K562 (cell line): ENCODE results near the gene EDEM1. TPM values are rescaled to one million over a fixed set of nuclear protein-coding genes. Genes with fewer than 3 reads are reported as not detected.

ENCODE experiments used
- ATAC-seq: fragments of 200-7000 bp; cut with Tn5 transposase; 3 replicates; pipeline ENCODE4 v1.9.1; 2020; ENCODE audit warnings: moderate library complexity
- BruUV-seq: library from RNA; stranded (reverse); fragments of 400-500 nt; replicated peaks from 2 replicates; lab custom pipeline; 2021; lab: Mats Ljungman, UMichigan
- CTCF ChIA-PET: fragments of 300-600 bp; formaldehyde crosslinking; extraction: SDS; loops from one replicate; lab custom pipeline; 2021; ENCODE audit warnings: low intra/inter-chr PET ratio; lab: Yijun Ruan, JAX
- POLR2A ChIA-PET: fragments of 300-600, 350-650 bp; sonication (Branson Sonifier 250); formaldehyde crosslinking; extraction: SDS; loops from one replicate; lab custom pipeline; 2021; ENCODE audit warnings: antibody characterized with exemption, inconsistent platforms; lab: Yijun Ruan, JAX
- DNase-seq, 4 experiments: peaks; one replicate each; pipeline versions ENCODE4 v3.0.0 to v3.0.0-alpha.2; 2011 to 2018; ENCODE audit warnings: low spot score in 3 of 4, mixed read lengths in 3 of 4; ENCODE audit errors: extremely low read depth in 1 of 4
- FAIRE-seq: peaks from 2 replicates; lab custom pipeline; 2011; peaks lifted over from hg19 to GRCh38; lab: Jason Lieb, UNC
- H2AFZ ChIP-seq: 2 replicates; pipeline ENCODE4 v1.6.0; 2011; ENCODE audit warnings: low read depth, low read length, control low read depth, inconsistent platforms
- H3K27ac ChIP-seq: fragments of 200-600 bp; 3 replicates; pipeline ENCODE4 v1.8.0; 2011; ENCODE audit warnings: low read depth, mild to moderate bottlenecking, control low read depth, inconsistent platforms, low read length, moderate library complexity, mixed read lengths; ENCODE audit errors: extremely low read depth
- H3K27me3 ChIP-seq, 2 experiments: fragments of 300-600 bp in 1 of 2; 2 replicates in 1 of 2; 3 replicates in 1 of 2; pipeline versions ENCODE4 v1.6.0 to v1.8.0; 2011; ENCODE audit warnings: inconsistent platforms in 2 of 2, low read length in 2 of 2, mild to moderate bottlenecking in 1 of 2, mixed read lengths in 1 of 2, moderate library complexity in 1 of 2; ENCODE audit not compliant: control insufficient read depth in 2 of 2, insufficient read depth in 2 of 2
- H3K36me3 ChIP-seq: fragments of 300-600 bp; 3 replicates; pipeline ENCODE4 v1.8.0; 2011; ENCODE audit warnings: mild to moderate bottlenecking, low read length, inconsistent platforms; ENCODE audit not compliant: control insufficient read depth, insufficient read depth
- H3K4me1 ChIP-seq, 2 experiments: fragments of 200-600 bp in 1 of 2; replicated peaks in 1 of 2; 2 replicates in 1 of 2; 3 replicates in 1 of 2; pipeline versions ENCODE4 v1.5.1 to v1.8.0; 2011; ENCODE audit warnings: inconsistent platforms in 2 of 2, low read length in 2 of 2, mild to moderate bottlenecking in 1 of 2, mixed read lengths in 1 of 2, moderate library complexity in 1 of 2; ENCODE audit not compliant: control insufficient read depth in 2 of 2, insufficient read depth in 2 of 2
- H3K4me2 ChIP-seq: 2 replicates; pipeline ENCODE4 v1.6.1; 2011; ENCODE audit warnings: low read length, control low read depth, inconsistent platforms, mixed read lengths; ENCODE audit not compliant: insufficient read depth
- H3K4me3 ChIP-seq: fragments of 200-600 bp; sonication (generic), shearing (Covaris generic); 2 replicates; pipeline ENCODE4 v1.5.1; 2016; ENCODE audit warnings: control low read depth, inconsistent platforms
- H3K79me2 ChIP-seq: fragments of 200-600 bp; 3 replicates; pipeline ENCODE4 v1.8.0; 2011; ENCODE audit warnings: low read length, inconsistent platforms; ENCODE audit not compliant: control insufficient read depth, insufficient read depth
- H3K9ac ChIP-seq, 2 experiments: 2 replicates each; pipeline versions ENCODE4 v1.6.0 to v1.6.1; 2011; ENCODE audit warnings: low read depth in 2 of 2, low read length in 2 of 2, control low read depth in 1 of 2, inconsistent platforms in 1 of 2, mild to moderate bottlenecking in 1 of 2, mixed read lengths in 1 of 2; ENCODE audit not compliant: insufficient read depth in 1 of 2
- H3K9me1 ChIP-seq: one replicate; pipeline ENCODE4 v1.6.0; 2011; ENCODE audit warnings: inconsistent platforms, mild to moderate bottlenecking, low read length, moderate library complexity; ENCODE audit not compliant: control insufficient read depth, insufficient read depth
- H3K9me3 ChIP-seq: replicated peaks from 2 replicates; pipeline ENCODE4 v1.5.1; 2011; ENCODE audit warnings: low read depth, low read length, inconsistent platforms; ENCODE audit not compliant: control insufficient read depth, insufficient read depth
- H4K20me1 ChIP-seq: replicated peaks from 2 replicates; pipeline ENCODE4 v1.6.1; 2011; ENCODE audit warnings: low read length, inconsistent platforms, mixed read lengths; ENCODE audit not compliant: control insufficient read depth, insufficient read depth
- ARID2 ChIP-seq: fragments of 450-650 bp; IDR thresholded peaks from 2 replicates; pipeline ENCODE4 v1.6.1; 2017; ENCODE audit warnings: antibody characterized with exemption, mild to moderate bottlenecking
- DDX20 ChIP-seq: fragments of 450-650 bp; IDR thresholded peaks from 2 replicates; pipeline ENCODE4 v1.6.1; 2016; ENCODE audit warnings: missing genetic modification characterization, low read depth, mild to moderate bottlenecking, missing compliant biosample characterization, moderate library complexity
- HCFC1 ChIP-seq: IDR thresholded peaks from 2 replicates; pipeline ENCODE4 v1.6.1; 2012; ENCODE audit warnings: low read depth, low read length, improper control_type of control experiment
- IRF2 ChIP-seq: sonication (generic); formaldehyde crosslinking; IDR thresholded peaks from 2 replicates; pipeline ENCODE4 v1.8.1; 2022; ENCODE audit warnings: mild to moderate bottlenecking, missing genetic modification reagents
- KDM4B ChIP-seq, 2 experiments: fragments of 450-650 bp in 1 of 2; sonication (generic) in 1 of 2; IDR thresholded peaks; 2 replicates each; pipeline ENCODE4 v1.6.1; 2016 to 2017; ENCODE audit warnings: borderline replicate concordance in 2 of 2, antibody characterized with exemption in 1 of 2, low read depth in 1 of 2, mild to moderate bottlenecking in 1 of 2
- LCOR ChIP-seq: sonication (generic); formaldehyde crosslinking; IDR thresholded peaks from 2 replicates; pipeline ENCODE4 v1.8.0; 2022; ENCODE audit warnings: mild to moderate bottlenecking, missing genetic modification reagents
- MCM3 ChIP-seq: fragments of 450-650 bp; IDR thresholded peaks from 2 replicates; pipeline ENCODE4 v1.6.1; 2016
- MTA1 ChIP-seq: fragments of 450-650 bp; IDR thresholded peaks from 2 replicates; pipeline ENCODE4 v1.6.1; 2017; ENCODE audit warnings: borderline replicate concordance
- RBM22 ChIP-seq: fragments of 200-400 bp; formaldehyde crosslinking; IDR thresholded peaks from 2 replicates; pipeline ENCODE4 v1.6.1; 2018; ENCODE audit warnings: low read length, low read depth; ENCODE audit not compliant: poor library complexity, severe bottlenecking
- SIN3A ChIP-seq, 2 experiments: fragments of 150-350 bp in 1 of 2; IDR thresholded peaks; 2 replicates each; pipeline ENCODE4 v1.6.1; 2011 to 2016; ENCODE audit warnings: borderline replicate concordance in 2 of 2, low read depth in 2 of 2, low read length in 2 of 2, mild to moderate bottlenecking in 2 of 2, moderate library complexity in 2 of 2; ENCODE audit not compliant: control insufficient read depth in 1 of 2
- TAF1 ChIP-seq: IDR thresholded peaks from 2 replicates; pipeline ENCODE4 v1.6.1; 2011; ENCODE audit warnings: mild to moderate bottlenecking, low read length, moderate library complexity; ENCODE audit not compliant: insufficient read depth, control insufficient read depth, severe bottlenecking; ENCODE audit errors: extremely low read depth
- TCF3 ChIP-seq: sonication (generic); formaldehyde crosslinking; IDR thresholded peaks from 2 replicates; pipeline ENCODE4 v1.4.0; 2020; ENCODE audit warnings: mild to moderate bottlenecking, missing genetic modification reagents
- ZNF121 ChIP-seq: sonication (generic); formaldehyde crosslinking; conservative IDR thresholded peaks from 2 replicates; pipeline ENCODE4 v1.8.0; 2022; ENCODE audit warnings: missing genetic modification reagents
- WGBS: fragments of 100-300 bp; shearing (Covaris generic); methylation state at CpG from one replicate; pipeline ENCODE4 v1.1.6; 2016; ENCODE audit warnings: low coverage, mixed read lengths; ENCODE audit not compliant: insufficient coverage; ENCODE audit errors: missing lambda C conversion rate; 5-methylcytosine and 5-hydroxymethylcytosine counted together
- in situ Hi-C: fragments of 300-500 bp; cut with MboI; formaldehyde crosslinking; loops from 4 replicates; pipeline ENCODE4 v1.15.0; 2018; ENCODE audit warnings: inconsistent platforms, mixed read lengths
- intact Hi-C: fragments of 100-400 bp; cut with micrococcal nuclease; formaldehyde crosslinking; loops from 2 replicates; pipeline ENCODE4 v1.14.2; 2022
- polyA plus RNA-seq, 8 experiments: library from polyadenylated mRNA; depleted of rRNA in 4 of 8; stranded (reverse) in 5 of 8; unstranded in 3 of 8; fragments of >200 nt; fragmentation: Nextera tagmentation in 2 of 8; fragmentation: Illumina TruSeq in 1 of 8; extraction: Ambion mirVana in 2 of 8; extraction: Trizol in 1 of 8; gene quantifications; 2 replicates each; pipeline versions ENCODE4 v1.2.1 to v1.2.3, GENCODE V29; 2011 to 2014; ENCODE audit warnings: inconsistent platforms in 1 of 8, missing spikeins in 1 of 8
- total RNA-seq, 7 experiments: library from RNA; depleted of rRNA in 6 of 7; stranded (reverse); fragments of >200 nt in 6 of 7; fragmentation: Illumina TruSeq in 2 of 7; extraction: Trizol in 2 of 7; gene quantifications; 2 replicates each; pipeline versions ENCODE4 v1.2.1 to v1.2.3, GENCODE V29; 2011 to 2021; ENCODE audit warnings: low replicate concordance in 1 of 7
- TF ChIP-seq, protein P1 (sequence below): fragments of 450-650 bp; IDR thresholded peaks from 2 replicates; pipeline ENCODE4 v1.6.1; 2017; ENCODE audit warnings: mild to moderate bottlenecking, moderate library complexity
- TF ChIP-seq, protein P2 (sequence below): fragments of 250-450 bp; sonication (Bioruptor Pico); IDR thresholded peaks from 2 replicates; pipeline ENCODE4 v1.9.0; 2021; ENCODE audit warnings: mild to moderate bottlenecking
- TF ChIP-seq, protein P3 (sequence below): sonication (generic); formaldehyde crosslinking; IDR thresholded peaks from 2 replicates; pipeline ENCODE4 v1.8.0; 2023; ENCODE audit warnings: mild to moderate bottlenecking, missing genetic modification reagents
- TF ChIP-seq, protein P4 (sequence below), 2 experiments: IDR thresholded peaks; 2 replicates each; pipeline ENCODE4 v1.6.1; 2011; ENCODE audit warnings: borderline replicate concordance in 1 of 2, control low read depth in 1 of 2, low read depth in 1 of 2, low read length in 1 of 2, mild to moderate bottlenecking in 1 of 2, mixed read lengths in 1 of 2, moderate library complexity in 1 of 2; ENCODE audit not compliant: insufficient read depth in 1 of 2, insufficient read length in 1 of 2, poor library complexity in 1 of 2, severe bottlenecking in 1 of 2; ENCODE audit errors: extremely low read depth in 1 of 2
- TF ChIP-seq, protein P5 (sequence below): fragments of 450-650 bp; formaldehyde crosslinking; IDR thresholded peaks from 2 replicates; pipeline ENCODE4 v1.4.0; 2020; ENCODE audit warnings: mild to moderate bottlenecking

Gene EDEM1
- total and polyA plus RNA-seq, 9 of the 15 experiments (the other 6 are each of a cell fraction or from before 2014, with no cell fraction given) = 6.2 to 36.7 (median 14.3) TPM

DNA sequence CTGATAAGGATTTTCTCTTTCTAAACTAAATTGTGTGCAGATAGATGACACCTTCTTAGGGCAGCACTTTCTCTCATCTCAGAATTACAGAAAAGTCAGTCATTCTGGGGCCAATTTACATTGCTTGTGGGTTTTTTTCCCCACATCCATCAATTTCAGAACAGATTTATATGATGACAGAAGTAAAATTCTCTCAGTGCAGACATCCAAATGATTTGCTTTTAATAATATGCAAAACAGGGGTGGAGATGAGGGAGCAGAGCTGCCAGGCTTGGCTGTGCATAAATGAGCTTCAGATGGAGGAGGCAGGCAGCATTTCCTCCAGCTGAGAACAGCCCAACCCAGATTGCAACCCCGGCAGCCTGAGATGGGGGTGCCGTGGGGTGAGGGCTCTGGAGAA lies 44.0 kb downstream of the EDEM1 start:
- Histone ChIP-seq H3K79me2 (no peaks in the 10 kb centered on the region), H3K9me3 (no peaks in the 10 kb centered on the region), H4K20me1 (no peaks in the 10 kb centered on the region), H3K9me1 (no peaks in the 10 kb centered on the region), H3K4me2 (no peak overlapping the region), H3K27ac (no peak overlapping the region), H3K9ac (no peak overlapping the region), H3K36me3 (no peaks in the 10 kb centered on the region), H3K4me3 (no peak overlapping the region), H3K27me3 (peaks cover 53 to 77% of the 10 kb centered on the region in 2 experiments; a peak in 4 of 5 replicates), H3K4me1 (no peaks in the 10 kb centered on the region), H2AFZ (no peak overlapping the region)
- ATAC-seq (no peak), FAIRE-seq (no peak), DNase-seq (no peak)
- intact Hi-C loops = no loop called here
- ChIA-PET CTCF (no interaction called here), POLR2A (interaction anchor here (1.2 kb wide), 1 partner anchor 19 kb away, joined by 3 read pairs; no protein-coding TSS in a partner anchor)
- BruUV-seq = no TSS peak
- WGBS = 0% methylated on average over 2 of the region's 2 CpGs
- in situ Hi-C loops = no loop called here
- TF ChIP-seq IRF2 (CRISPR knock-in tag) = no peak
- TF ChIP-seq LCOR (CRISPR knock-in tag) = no peak
- TF ChIP-seq, protein P1, sequence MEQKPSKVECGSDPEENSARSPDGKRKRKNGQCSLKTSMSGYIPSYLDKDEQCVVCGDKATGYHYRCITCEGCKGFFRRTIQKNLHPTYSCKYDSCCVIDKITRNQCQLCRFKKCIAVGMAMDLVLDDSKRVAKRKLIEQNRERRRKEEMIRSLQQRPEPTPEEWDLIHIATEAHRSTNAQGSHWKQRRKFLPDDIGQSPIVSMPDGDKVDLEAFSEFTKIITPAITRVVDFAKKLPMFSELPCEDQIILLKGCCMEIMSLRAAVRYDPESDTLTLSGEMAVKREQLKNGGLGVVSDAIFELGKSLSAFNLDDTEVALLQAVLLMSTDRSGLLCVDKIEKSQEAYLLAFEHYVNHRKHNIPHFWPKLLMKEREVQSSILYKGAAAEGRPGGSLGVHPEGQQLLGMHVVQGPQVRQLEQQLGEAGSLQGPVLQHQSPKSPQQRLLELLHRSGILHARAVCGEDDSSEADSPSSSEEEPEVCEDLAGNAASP = no peak
- no peak for TF ChIP-seq SIN3A (IDR thresholded peaks at IDR 0.05; ENCODE audit: borderline replicate concordance in 2 of 2, control insufficient read depth in 1 of 2, low read depth in 2 of 2, low read length in 2 of 2)
- TF ChIP-seq, protein P2, sequence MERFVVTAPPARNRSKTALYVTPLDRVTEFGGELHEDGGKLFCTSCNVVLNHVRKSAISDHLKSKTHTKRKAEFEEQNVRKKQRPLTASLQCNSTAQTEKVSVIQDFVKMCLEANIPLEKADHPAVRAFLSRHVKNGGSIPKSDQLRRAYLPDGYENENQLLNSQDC (CRISPR knock-in tag) = no peak
- TF ChIP-seq KDM4B (IDR thresholded peaks at IDR 0.05; ENCODE audit: borderline replicate concordance in 2 of 2, low read depth in 1 of 2) = no peak
- TF ChIP-seq MTA1 = no peak
- TF ChIP-seq MCM3 = no peak
- TF ChIP-seq ZNF121 = no peak
- no peak for TF ChIP-seq ARID2
- TF ChIP-seq DDX20 (tag) = no peak
- TF ChIP-seq, protein P3, sequence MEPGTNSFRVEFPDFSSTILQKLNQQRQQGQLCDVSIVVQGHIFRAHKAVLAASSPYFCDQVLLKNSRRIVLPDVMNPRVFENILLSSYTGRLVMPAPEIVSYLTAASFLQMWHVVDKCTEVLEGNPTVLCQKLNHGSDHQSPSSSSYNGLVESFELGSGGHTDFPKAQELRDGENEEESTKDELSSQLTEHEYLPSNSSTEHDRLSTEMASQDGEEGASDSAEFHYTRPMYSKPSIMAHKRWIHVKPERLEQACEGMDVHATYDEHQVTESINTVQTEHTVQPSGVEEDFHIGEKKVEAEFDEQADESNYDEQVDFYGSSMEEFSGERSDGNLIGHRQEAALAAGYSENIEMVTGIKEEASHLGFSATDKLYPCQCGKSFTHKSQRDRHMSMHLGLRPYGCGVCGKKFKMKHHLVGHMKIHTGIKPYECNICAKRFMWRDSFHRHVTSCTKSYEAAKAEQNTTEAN = no peak
- no peak for TF ChIP-seq TAF1
- TF ChIP-seq, protein P4, sequence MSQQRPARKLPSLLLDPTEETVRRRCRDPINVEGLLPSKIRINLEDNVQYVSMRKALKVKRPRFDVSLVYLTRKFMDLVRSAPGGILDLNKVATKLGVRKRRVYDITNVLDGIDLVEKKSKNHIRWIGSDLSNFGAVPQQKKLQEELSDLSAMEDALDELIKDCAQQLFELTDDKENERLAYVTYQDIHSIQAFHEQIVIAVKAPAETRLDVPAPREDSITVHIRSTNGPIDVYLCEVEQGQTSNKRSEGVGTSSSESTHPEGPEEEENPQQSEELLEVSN (IDR thresholded peaks at IDR 0.05; ENCODE audit: borderline replicate concordance in 1 of 2, extremely low read depth in 1 of 2, insufficient read depth in 1 of 2, insufficient read length in 1 of 2, low read depth in 1 of 2, low read length in 1 of 2, poor library complexity in 1 of 2, severe bottlenecking in 1 of 2) = no peak
- no peak for TF ChIP-seq HCFC1
- TF ChIP-seq RBM22 = no peak
- TF ChIP-seq, protein P5, sequence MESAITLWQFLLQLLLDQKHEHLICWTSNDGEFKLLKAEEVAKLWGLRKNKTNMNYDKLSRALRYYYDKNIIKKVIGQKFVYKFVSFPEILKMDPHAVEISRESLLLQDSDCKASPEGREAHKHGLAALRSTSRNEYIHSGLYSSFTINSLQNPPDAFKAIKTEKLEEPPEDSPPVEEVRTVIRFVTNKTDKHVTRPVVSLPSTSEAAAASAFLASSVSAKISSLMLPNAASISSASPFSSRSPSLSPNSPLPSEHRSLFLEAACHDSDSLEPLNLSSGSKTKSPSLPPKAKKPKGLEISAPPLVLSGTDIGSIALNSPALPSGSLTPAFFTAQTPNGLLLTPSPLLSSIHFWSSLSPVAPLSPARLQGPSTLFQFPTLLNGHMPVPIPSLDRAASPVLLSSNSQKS = no peak
- no peak for TF ChIP-seq TCF3 (CRISPR knock-in tag)
